ENCODE measurements around the gene ACTR1B. TPM values are rescaled to one million over a fixed set of nuclear protein-coding genes. Genes with fewer than 3 reads are reported as not detected.
"Not testable (repeated sequence)": the region's sequence is repeated elsewhere in the genome, so short reads cannot be mapped to it uniquely, and the experiment has no call there.

The ACTR1B gene
- total RNA-seq, 1 donor from 2014 or later: 26.7 TPM

DNA sequence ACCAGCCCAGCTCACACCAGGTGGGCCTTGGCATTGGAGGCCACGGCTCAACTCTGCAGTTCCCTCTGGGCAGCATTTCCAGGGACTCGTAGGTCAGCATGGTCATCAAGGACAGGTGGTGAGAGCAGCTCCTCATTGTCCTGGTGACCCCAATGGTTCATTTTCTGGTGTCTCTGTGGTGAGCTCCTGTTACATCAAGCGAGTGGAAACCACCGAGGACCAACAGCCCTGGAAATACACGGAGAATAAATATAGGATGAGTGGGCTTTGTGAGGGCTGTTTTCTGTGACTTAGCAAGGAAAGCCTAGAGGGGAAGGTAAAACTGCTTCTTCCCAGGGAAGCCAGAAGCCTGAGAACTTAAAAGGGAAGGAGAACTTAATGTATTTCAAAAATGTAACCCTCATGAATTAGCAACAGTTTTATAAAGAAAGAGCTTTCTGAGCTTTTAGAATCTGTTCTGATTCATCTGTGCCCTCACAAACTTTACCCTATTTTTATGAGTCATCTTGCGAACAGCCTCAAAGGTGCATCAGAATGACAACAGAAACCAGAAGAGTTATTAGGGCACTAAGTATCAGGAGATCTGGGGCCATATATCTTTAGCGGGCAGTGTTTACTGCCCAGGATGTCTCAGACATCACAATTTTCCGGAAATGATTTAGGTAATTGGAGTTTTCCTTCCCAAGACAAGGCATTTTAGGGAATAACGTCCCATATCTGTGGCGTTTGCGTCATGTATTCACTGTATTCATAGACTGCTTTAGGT lies 24.4 kb upstream of the ACTR1B start:
- no peak for DNase-seq

DNA sequence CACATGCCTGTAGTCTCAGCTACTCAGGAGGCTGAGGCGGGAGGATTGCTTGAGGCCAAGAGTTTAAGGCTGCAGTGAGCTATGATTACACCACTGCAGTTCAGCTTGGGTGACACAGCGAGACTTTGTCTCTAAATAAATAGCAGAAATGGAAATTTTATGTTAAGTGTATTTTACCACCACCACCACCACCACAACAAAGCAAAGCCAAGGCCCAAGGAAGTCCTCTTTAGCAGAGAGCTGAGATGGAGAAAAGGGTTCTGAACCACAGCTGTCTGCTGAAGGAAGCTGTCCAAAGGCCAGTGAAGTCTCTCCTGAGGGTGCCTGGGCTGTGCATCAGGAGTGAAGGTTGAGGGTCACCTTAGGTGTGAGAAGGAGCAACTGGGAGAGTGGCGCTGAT lies 23.4 kb upstream of the ACTR1B start:
- DNase-seq: not testable (repeated sequence)

DNA sequence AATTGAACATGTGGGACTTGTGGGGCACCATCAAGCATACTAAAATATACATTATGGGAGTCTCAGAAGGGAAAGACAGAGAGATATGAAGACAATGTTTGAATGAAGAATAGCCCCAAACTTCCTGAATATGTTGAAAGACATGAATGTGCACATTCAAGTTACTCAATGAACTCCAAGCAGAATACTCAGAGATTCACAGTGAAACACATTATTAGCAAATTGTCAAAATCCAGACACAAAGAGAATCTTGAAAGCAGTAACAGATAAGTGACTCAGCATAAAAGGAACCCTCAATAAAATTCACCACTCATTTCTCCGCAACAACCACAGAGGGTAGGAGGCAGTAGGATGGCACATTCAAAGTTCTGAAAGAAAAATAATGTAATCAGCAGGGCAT lies 14.5 kb upstream of the ACTR1B start:
- no peak for DNase-seq

DNA sequence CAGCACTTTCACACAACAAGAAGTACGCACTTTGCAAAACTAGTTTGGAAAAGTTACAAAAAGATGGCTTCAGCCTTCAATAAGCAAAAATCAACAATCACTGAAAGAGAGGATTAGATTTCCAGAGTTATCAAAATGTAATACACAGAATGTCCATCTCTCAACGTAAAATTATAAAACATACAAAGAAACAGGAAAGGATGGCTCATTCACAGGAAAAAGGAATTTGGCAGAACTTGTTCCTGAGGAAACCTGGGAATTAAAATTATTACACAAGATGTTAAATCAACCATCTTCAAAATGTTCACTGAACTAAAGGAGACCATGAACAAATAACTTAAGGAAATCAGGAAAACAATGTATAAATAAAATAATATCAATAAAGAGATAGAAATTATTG lies 13.6 kb upstream of the ACTR1B start:
- no peak for DNase-seq

DNA sequence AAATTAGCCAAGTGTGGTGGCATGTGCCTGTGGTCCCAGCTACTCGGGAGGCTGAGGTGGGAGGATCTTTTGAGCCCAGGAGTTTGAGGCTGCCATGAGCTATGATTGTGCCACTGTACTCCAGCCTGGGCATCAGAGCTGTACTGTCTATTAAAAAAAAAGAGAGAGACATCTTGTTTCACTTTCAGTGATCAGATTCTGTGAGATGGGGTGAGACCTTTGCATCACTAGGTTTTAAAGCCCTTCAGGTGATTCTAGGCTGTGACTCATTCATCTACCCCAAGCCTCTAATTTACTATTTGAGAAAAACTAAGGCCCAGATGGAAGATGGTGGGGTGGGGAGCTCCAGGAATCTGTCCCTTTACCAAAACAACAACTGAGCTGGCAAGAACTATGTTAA lies 12.8 kb upstream of the ACTR1B start:
- no peak for DNase-seq

DNA sequence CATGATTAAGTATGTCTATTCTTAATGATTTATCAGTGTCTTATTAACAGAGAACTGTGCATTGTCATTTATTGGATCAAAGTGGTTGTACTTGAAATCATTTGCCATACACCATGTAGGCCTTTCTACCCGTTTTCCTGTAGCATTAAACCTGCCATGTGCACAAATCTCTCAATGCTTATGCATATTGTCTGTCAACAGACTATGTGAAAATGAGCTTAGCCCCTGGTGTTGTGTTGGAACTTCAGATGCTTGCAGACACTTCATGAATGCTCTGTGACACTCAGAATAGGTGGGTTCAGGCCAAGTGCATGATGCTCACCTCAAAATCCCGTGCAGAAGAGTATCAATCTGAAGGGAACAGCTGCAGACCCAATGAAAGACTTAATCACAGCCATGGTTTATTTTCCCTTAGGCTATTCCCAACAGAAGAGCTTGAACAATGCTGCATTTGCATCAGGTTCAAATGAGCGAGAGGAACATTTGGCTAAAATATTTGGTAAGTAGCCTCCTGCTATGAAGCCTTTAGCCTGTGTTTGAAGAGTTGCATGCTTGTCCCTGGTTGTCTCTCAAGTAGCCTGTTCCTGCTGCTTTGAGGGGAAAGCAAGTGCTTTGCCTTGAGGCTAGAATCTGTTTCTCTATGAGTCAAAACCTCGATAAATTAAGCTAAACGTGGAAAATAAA lies 11.7 kb upstream of the ACTR1B start:
- DNase-seq: no peak

DNA sequence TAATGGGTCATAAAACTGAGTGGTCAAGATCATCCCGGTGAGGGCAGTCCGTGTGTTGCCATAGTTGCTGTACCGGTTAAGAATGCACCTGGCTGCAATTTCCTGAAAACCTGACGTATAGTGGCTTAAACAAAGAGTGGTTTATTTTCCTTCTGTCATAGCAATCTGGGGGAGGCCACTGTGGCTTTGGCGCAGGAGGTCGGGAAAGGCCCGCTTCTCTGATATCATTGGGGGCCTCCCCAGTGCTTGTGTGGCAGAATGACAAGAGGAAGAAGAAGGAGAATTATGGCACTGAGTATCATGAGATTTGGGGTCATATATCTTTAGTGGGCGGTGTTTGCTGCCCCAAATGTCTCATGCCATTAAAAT lies 10.1 kb upstream of the ACTR1B start:
- DNase-seq: no peak

DNA sequence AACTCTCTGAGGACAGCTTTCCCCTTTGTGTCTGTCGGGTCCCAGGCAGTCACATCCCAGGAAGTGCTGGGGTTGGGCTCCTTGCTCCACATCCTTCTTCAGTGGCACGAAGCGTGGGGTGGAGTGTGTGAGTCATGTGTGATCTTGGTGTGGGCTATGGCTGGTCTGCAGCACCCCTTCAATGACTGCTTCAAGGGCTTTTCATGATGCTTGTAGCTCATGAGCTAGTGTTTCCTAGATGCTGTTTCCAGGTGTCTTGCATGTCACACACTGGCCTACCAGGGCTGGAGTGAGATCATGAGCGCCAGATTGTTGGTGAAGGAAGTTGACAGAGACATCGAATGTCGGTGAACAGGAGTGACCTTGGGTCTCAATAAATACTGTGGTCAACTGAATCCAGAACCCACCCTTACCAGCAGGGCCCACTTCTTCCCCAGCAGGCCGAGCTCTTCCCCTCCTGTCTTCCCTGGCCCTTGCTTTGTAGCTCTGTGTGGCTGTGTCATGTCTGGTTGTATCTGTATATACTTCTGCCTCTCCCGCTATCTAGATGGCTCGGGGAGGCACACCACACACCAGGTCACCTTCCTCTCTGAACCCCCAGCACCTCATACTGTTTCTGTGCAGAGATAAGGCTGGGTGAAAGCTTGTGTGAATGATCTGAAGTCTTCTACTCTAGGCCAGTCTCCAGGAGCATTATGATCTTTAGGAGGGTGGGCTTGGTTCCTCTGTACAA lies 9.5 kb upstream of the ACTR1B start:
- no peak for DNase-seq

DNA sequence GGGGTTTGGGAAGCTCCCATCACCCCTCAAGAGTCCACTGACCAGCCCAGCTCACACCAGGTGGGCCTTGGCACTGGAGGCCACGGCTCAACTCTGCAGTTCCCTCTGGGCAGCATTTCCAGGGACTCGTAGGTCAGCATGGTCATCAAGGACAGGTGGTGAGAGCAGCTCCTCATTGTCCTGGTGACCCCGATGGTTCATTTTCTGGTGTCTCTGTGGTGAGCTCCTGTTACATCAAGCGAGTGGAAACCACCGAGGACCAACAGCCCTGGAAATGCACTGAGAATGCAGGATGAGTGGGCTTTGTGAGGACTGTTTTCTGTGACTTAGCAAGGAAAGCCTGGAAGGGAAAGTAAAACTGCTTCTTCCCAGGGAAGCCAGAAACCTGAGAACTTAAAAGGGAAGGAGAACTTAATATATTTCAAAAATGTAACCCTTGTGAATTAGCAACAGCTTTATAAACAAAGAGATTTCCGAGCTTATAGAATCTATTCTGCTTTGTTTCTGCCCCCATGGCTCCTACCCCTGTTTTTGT lies 8.8 kb upstream of the ACTR1B start:
- not testable (repeated sequence) for DNase-seq

DNA sequence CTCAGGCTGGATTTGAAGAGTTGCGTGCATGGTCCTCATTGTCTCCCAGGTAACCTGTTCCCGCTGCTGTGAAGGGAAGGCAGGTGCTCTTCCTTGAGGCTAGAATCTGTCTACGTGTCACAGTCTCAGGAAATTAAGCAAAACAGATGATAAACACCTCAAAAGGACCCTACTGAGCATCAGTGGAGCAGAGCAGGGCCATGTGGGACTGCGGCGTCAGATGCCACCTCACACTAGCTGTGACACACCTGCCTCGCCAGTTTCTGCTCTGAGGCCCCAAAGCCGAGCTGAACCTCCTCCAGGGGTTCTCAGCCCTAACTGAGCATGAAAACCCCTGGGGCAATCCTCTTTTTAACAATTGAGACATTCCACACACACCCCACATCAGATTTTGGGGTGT lies 7.7 kb upstream of the ACTR1B start:
- DNase-seq: no peak

DNA sequence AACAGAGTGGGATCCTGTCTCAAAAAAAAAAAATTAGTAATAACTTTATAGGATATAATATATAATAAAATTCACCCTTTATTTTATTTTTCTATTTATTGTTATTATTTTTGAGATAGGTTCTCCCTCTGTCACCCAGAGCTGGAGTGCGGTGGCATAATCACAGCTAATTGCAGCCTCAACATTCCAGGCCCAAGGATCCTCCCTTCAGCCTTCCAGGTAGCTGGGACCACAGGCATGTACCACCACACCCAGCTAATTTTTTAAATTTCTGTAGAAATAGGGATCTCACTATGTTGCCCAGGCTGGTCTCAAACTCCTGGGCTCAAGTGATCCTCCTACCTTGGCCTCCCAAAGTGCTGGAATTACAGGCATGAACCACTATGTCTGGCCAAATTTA lies 6.6 kb upstream of the ACTR1B start:
- no peak for DNase-seq

DNA sequence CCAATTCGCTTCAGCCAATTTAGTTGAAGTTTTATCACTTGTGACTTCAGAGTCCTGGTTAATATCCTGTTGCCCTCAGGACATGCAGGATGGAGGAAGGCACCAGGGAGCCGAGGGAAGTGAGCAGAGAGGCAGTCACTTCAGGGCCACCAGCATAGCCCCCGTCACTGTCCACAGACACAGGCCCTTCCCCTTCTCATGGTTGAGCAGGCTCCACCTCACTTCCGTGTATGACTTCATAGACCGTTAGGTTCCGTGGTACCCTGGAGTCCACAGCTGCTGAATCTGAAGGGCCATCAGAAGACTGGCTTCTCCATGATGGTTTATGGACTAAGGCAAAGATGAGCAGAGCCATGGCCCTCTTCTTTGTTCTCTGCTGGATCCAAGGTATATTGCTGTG lies 5.6 kb upstream of the ACTR1B start, which contains the start of gene C2orf92:
C2orf92 (plus strand) TSS at position 266 of the 400 bp plus-strand sequence; CDS start at position 342, 76 bp downstream.
- no peak for DNase-seq

DNA sequence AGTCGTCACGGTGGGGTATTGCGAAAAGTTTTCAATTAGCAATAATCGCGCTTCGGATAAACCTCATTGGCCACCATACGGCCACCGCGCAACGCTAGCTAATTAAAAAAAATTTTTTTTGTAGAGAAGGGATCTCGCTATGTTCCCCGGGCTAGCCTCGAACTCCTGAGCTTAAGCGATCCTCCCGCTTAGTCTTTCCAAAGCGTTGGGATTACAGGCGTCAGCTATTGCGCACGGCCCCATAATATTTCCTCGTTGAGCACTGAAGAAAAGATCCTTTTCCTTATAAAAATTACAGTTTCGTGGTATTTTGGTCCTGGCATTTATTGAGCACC lies 759 bp upstream of the ACTR1B start:
- DNase-seq: no peak

DNA sequence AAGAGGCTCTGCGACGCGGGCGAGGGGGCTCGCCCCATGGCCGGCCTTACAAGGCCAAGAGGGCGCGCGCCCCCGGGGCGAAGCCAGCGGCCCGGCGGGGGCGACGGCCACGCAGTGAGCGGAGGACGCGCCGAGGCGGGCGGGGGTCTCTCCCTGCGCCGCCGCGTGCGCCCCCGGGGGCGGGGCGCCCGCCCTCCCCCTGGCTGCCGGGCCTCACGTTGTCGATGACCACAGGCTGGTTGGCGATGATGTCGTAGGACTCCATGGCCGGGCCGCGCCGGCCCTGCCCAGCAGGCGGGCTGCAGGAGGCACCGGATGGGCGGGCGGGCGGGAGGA lies 250 bp downstream of the ACTR1B start:
- DNase-seq: no peak

DNA sequence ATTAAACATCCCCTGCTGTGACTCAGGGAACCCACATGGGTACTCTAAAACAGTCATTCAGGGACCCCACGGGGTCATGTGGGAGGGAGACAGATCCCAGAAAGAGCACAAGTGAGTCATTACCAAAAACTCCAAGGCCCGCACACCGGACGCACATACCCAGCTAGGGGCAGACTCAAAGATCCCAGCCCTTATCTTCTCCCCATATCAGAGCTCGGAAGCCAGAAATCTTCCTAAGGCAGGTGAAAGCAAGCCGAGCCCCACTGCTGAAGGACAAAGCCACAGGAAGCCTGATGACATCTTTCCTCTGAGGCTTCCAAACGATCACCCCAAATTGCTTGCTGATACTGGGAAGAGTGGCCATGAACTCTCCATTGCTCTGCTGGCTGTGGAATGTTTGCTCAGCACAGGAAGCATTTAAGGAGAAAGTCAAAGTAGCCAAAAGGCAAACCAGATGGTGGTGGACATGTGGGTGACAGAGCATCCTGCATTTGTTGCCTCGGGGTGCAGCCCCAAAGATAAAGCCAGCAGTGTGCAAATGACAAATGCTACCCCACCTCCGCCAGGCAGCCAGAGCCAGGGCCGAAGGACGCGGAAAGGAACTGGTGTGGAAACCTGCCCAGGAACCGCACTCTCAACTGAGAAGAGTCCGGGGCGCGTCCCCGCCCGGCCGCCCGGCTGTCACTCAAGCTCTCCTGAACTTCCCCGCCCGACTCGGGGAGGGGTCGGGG lies 784 bp downstream of the ACTR1B start:
- DNase-seq: peak; percentile 38

DNA sequence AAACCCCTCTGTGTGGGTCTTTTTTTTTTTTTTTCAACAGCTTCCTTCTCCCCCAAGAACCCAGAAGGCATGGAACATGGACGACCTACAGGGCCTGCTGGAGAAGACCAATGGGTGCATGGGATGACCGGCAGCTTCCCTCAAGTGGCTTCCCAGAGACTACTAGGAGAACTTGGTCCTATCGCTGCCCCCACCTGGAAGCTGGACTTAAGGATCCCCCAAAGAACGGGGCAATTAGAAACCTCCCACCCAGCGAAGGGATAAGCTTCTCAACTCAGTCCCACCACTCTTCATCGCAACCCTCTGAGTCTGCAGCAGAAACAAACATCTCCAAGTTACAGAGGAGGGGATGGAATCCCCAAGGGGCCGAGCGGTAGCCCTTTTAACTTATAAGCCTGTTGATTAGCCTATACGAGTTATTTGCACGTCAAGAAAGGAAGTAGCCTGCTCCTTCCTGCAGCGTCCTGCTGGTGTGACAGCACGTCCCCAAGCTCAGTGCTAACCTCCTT lies 1.4 kb downstream of the ACTR1B start:
- DNase-seq: no peak

DNA sequence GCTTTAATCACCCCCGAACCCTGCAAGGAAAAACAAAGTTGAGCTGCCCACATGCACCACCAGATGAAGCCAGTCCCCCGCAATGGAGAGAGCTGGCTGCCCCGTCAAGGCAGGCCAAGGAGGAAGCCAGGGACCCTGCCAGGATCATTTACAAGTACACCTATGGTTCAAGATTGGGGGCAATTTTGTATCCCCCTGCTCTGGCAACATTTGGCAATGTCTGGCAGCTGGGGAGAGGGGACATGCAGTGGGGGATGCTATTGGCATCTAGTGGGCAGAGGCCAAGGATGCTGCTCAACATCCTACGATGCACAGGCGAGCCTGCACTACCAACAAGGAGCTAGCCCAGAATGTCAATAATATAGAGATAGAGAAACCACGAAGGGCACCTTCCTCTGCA lies 1.9 kb downstream of the ACTR1B start:
- DNase-seq: no peak

DNA sequence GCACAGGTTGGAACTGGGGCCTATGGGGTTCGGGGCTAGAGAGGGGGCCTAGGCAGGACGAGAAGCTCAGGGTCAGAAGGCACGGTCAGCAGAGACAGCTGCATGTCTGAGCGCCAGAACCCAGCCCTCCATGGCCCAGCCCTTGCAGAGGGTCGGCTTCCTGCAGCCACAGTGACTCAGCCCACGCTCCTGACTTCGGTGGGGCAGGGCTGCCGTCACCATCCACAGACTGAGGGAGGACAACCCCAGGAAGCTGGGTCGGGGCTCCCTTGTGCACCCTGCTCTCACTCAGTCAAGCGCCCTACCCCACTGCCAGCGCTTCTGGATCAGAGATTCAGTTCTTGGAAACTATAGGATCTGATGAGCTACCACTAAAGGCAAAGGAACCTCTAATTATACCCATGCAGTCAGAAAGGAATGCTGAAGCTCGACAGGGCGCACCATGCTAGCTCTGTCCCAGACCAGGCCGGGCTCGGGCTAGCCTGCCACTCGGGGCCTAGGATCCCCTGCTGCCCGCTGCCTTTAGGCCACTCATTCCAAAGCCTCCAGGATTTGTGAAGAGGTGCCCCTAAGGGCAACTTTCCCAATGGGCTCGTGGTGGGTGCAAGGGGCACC lies 3.0 kb downstream of the ACTR1B start:
- no peak for DNase-seq

DNA sequence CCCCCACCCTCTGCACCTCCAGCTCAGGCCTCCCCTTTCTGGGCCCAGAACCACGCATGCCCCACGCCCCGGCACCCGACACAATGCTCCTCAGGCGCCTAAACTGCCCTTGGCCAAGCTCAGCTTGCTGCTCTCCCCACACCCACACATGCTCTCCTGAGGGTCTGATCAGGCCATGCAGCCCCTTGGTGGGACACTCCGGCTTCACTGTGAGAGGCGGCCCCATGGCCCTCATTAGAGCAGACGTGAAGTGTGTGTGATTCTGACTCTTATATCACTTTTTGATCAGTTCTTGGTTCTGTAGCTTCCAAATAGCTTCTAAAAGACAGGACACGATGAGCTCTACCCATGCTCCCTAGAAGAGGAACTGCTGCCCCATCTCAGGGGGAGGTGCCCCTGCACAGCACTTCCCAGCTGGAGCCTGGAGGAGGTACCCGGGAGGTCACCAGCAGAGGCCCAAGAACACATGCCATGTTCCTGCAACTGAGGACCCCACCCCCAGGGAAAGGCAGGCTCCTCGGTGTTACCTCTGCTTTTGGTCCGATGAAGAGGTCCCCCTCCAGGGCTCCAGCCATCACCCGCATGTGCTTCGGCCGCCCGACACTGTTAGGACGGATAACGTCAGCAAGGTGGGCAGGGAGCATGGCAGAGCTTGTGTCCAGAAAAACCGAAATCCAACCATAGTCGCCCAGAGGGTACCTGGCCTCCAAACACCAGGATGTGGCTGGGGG lies 3.6 kb downstream of the ACTR1B start:
- no peak for DNase-seq

DNA sequence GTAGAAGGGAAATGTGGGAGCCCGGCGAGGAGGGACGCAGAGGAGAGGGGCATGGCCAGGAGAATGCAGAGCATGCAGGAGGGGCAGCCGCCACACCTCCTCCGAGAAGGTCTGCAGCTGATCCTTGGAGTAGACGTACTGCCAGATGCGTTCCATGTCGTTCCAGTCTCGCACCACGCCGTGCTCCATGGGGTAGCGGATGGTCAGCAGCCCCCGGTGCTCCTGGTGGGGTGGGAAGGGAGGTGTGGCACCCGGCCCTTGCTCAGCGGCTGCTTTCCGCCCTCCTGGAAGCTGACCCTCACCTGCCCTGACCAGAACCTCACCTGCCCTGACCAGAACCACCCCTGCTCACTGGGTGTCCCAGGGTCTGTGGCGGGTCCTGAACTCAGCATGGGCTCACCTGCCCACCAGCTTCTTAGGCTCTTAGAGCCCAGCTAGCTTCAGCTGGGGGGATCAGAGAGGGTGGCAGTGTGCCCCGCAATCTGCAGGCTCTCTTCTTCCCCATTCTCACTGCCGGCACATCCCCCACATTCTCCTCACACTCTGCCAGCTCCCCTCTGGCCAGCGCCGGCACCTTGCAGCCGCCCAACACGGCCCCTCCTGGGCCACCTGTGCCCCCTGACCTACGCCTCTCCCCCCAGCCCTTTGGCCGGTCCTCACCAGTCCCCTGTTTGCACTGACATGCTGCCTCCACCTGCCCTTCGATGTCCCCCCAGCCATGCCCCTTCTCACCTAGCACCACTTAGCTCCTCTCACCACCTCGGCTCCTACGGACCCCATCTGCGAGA lies 4.4 kb downstream of the ACTR1B start:
- DNase-seq: no peak
